ENCODE measurements around the gene TNNT2.

DNA sequence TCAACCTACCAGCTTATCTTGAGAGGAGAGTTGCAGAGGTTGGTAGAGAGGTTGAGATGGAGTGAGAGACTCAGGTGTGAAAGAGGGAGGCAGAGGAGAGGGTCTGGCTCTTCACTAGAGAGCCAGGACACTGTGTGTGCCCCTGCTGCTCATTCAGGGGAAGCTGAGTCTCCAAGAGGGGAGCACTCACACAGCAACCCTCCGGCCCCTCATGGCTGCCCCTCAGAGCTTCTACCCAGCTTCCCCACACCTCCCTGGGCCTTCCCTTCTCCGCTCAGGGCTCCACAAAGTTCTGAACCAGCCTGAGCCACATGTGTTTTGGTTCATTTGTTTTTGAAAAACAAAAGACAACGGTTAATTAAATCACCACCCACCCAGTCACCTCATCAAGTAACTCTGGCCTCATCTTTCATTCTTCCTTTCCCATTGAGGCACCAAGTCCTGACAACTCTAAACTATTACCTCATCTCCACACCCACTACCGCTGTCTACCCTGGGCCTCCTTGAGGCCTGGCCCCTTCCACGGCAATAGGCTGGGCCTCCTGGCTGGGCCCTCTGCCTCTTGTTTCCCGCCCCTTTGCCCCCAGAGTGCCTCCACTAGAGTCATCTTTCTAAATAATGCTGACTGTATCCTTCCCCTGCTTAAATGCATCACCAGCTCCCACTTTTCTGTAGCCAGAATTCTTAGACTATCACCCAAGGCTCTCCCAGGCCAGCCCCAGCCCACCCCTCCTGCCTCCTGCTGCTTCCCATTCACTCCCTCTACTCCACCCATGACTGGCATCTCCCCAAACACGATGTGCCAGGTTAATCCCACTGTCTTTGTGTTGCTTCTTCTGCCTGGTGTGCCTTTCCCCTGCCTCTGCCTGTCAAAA lies 33.0 kb downstream of the TNNT2 start:
- TF ChIP-seq, protein P1, sequence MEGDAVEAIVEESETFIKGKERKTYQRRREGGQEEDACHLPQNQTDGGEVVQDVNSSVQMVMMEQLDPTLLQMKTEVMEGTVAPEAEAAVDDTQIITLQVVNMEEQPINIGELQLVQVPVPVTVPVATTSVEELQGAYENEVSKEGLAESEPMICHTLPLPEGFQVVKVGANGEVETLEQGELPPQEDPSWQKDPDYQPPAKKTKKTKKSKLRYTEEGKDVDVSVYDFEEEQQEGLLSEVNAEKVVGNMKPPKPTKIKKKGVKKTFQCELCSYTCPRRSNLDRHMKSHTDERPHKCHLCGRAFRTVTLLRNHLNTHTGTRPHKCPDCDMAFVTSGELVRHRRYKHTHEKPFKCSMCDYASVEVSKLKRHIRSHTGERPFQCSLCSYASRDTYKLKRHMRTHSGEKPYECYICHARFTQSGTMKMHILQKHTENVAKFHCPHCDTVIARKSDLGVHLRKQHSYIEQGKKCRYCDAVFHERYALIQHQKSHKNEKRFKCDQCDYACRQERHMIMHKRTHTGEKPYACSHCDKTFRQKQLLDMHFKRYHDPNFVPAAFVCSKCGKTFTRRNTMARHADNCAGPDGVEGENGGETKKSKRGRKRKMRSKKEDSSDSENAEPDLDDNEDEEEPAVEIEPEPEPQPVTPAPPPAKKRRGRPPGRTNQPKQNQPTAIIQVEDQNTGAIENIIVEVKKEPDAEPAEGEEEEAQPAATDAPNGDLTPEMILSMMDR (conservative IDR thresholded peaks at IDR 0.05 in 1 of 2, IDR thresholded peaks at IDR 0.05 in 1 of 2; ENCODE audit: low read depth in 1 of 2, low read length in 2 of 2), result no peak
- no peak for TF ChIP-seq EZH2 (IDR thresholded peaks at IDR 0.05; ENCODE audit: low read length, missing control alignments)

Data from fibroblast of lung (primary cell).